HG03565 (cell line): ENCODE measurements around the gene ITSN1.
"Not testable (repeated sequence)": the region's sequence is repeated elsewhere in the genome, so short reads cannot be mapped to it uniquely, and the experiment has no call there.

Experiments
- ATAC-seq: cut with Tn5 transposase; IDR thresholded peaks from one replicate; pipeline ENCODE4 v1.9.1; 2021; ENCODE audit warnings: mild to moderate bottlenecking, moderate library complexity; ENCODE audit not compliant: unreplicated experiment

ITSN1 gene

GRCh38 chr21:33915368-33916199 lies 273.3 kb downstream of the ITSN1 start, which contains the start of gene ATP5PO:
ATP5PO (minus strand) TSS chr21:33915804; CDS start chr21:33915763, 41 bp downstream.
- ATAC-seq = peak; percentile 98

- no peak for ATAC-seq
Measured at GRCh38 chr21:33916200-33916567, 273.9 kb downstream of the ITSN1 start.

- no peak for ATAC-seq
Measured at GRCh38 chr21:33917421-33917820, 275.1 kb downstream of the ITSN1 start.

GRCh38 chr21:33924079-33924765 lies 281.9 kb downstream of the ITSN1 start:
- ATAC-seq = no peak

- ATAC-seq = no peak
Measured at GRCh38 chr21:33924766-33925100, 282.4 kb downstream of the ITSN1 start.

- not testable (repeated sequence) for ATAC-seq
Measured at GRCh38 chr21:33926248-33926647, 283.9 kb downstream of the ITSN1 start.

- ATAC-seq = not testable (repeated sequence)
Measured at GRCh38 chr21:33931052-33931798, 288.9 kb downstream of the ITSN1 start.

- ATAC-seq = no peak
Measured at GRCh38 chr21:33931799-33932390, 289.6 kb downstream of the ITSN1 start.

- ATAC-seq = no peak
Measured at GRCh38 chr21:33932731-33933130, 290.4 kb downstream of the ITSN1 start.

- no peak for ATAC-seq
Measured at GRCh38 chr21:33936301-33937038, 294.2 kb downstream of the ITSN1 start.

GRCh38 chr21:33937146-33937545 lies 294.8 kb downstream of the ITSN1 start:
- no peak for ATAC-seq

- no peak for ATAC-seq
Measured at GRCh38 chr21:33937931-33938339, 295.6 kb downstream of the ITSN1 start.

GRCh38 chr21:33938381-33938780 lies 296.1 kb downstream of the ITSN1 start:
- ATAC-seq = no peak

GRCh38 chr21:33939226-33939625 lies 296.9 kb downstream of the ITSN1 start:
- no peak for ATAC-seq

- no peak for ATAC-seq
Measured at GRCh38 chr21:33940164-33940880, 298.0 kb downstream of the ITSN1 start.

GRCh38 chr21:33940881-33941245 lies 298.6 kb downstream of the ITSN1 start:
- ATAC-seq = no peak

- ATAC-seq = no peak
Measured at GRCh38 chr21:33942426-33942825, 300.1 kb downstream of the ITSN1 start.

- ATAC-seq = no peak
Measured at GRCh38 chr21:33943293-33943692, 301.0 kb downstream of the ITSN1 start.

- no peak for ATAC-seq
Measured at GRCh38 chr21:33944185-33944763, 302.0 kb downstream of the ITSN1 start.
